OCI-LY3 (cell line): ENCODE data around the gene SMAD3.

Source experiments
- H2AFZ ChIP-seq: fragments of 200-600, 300-600 bp; shearing (Covaris generic); 2 replicates; pipeline ENCODE4 v1.6.0; 2014; ENCODE audit warnings: antibody characterized with exemption, low read depth, low read length
- H3K27ac ChIP-seq: fragments of 200-600, 300-600 bp; sonication (generic); 2 replicates; pipeline ENCODE4 v1.5.1; 2014; ENCODE audit warnings: mild to moderate bottlenecking, low read length, moderate library complexity, mixed read lengths
- H3K27me3 ChIP-seq: fragments of 200-600, 300-600 bp; sonication (generic); 2 replicates; pipeline ENCODE4 v1.6.1; 2014; ENCODE audit warnings: low read depth, low read length, mixed read lengths
- H3K36me3 ChIP-seq: fragments of 200-600, 300-600 bp; sonication (generic); replicated peaks from 2 replicates; pipeline ENCODE3; 2014; ENCODE audit warnings: low read depth, low read length, mixed read lengths
- H3K4me1 ChIP-seq: fragments of 300-600, 200-600 bp; sonication (generic); 2 replicates; pipeline ENCODE4 v1.6.1; 2014; ENCODE audit warnings: low read length, mixed read lengths
- H3K4me2 ChIP-seq: fragments of 200-600, 300-600 bp; sonication (generic); 2 replicates; pipeline ENCODE4 v1.6.1; 2014; ENCODE audit warnings: low read length, mixed read lengths
- H3K4me3 ChIP-seq: fragments of 300-600, 200-600 bp; sonication (generic); 2 replicates; pipeline ENCODE4 v1.5.1; 2014; ENCODE audit warnings: antibody characterized with exemption, mild to moderate bottlenecking, low read length, moderate library complexity
- H3K79me2 ChIP-seq: fragments of 300-600, 200-600 bp; shearing (Covaris generic); 2 replicates; pipeline ENCODE4 v1.6.1; 2014; ENCODE audit warnings: mild to moderate bottlenecking, low read length, mixed read lengths
- H3K9ac ChIP-seq: fragments of 300-600, 200-600 bp; shearing (Covaris generic); 2 replicates; pipeline ENCODE4 v1.6.0; 2014; ENCODE audit warnings: mild to moderate bottlenecking, low read length, moderate library complexity
- H3K9me3 ChIP-seq: fragments of 200-600, 300-600 bp; shearing (Covaris generic); 2 replicates; pipeline ENCODE4 v1.6.1; 2014; ENCODE audit warnings: low read length, mixed read lengths; ENCODE audit not compliant: insufficient read depth
- H4K20me1 ChIP-seq: fragments of 200-600, 300-600 bp; sonication (generic); 2 replicates; pipeline ENCODE4 v1.6.1; 2016; ENCODE audit warnings: low read length, mixed read lengths; ENCODE audit not compliant: insufficient read depth
- EZH2phosphoT487 ChIP-seq: fragments of 200-600 bp; shearing (Covaris generic); IDR thresholded peaks from 2 replicates; pipeline ENCODE4 v1.6.1; 2018; ENCODE audit warnings: antibody characterized with exemption, mixed run types, low read depth
- TF ChIP-seq, protein P1 (sequence below): fragments of 200-600, 300-600 bp; sonication (generic); IDR thresholded peaks from 2 replicates; pipeline ENCODE4 v1.5.1; 2014; ENCODE audit warnings: antibody characterized with exemption, low read length, low read depth

The SMAD3 gene

DNA sequence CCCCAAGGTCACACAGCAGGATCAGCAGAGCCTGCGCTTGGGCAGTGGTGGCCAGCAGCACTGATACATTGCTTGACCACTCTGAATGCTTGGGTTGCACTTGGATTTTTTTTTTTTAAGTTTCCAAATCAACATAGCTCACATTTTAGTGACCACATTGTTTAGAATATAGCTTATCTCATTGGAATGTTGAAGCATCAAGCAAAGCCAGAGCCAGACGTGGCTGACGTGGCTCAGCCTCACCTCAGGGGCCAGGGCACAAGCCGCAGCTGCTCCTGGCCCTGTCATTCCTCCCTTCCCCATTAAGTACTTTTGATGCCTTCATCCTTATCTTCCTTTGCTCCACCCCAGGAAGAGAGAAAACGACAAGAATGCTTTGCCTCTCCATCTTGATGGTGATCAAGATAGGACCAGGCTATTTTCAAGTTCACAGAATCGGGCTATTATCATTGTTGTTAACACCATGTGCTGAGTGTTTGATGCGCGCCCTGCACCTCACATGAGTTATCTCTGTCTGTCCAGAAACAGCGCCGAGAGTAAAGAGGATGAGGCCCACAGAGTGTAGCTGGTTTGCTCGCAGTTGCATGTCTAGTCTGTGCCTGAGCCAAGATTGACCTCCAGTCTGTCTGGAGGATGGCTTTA lies 113.3 kb downstream of the SMAD3 start:
- Histone ChIP-seq H3K4me3 (no peak overlapping the region), H3K79me2 (no peaks in the 10 kb centered on the region), H3K36me3 (no peaks in the 10 kb centered on the region), H3K9ac (no peak overlapping the region), H2AFZ (no peak overlapping the region), H3K4me2 (no peak overlapping the region), H3K9me3 (no peaks in the 10 kb centered on the region), H3K27me3 (no peaks in the 10 kb centered on the region), H4K20me1 (no peaks in the 10 kb centered on the region; the same call in 1 of the 2 replicates), H3K4me1 (peaks cover 35% of the 10 kb centered on the region), H3K27ac (no peak overlapping the region)
- TF ChIP-seq EZH2phosphoT487, result no peak
- TF ChIP-seq, protein P1, sequence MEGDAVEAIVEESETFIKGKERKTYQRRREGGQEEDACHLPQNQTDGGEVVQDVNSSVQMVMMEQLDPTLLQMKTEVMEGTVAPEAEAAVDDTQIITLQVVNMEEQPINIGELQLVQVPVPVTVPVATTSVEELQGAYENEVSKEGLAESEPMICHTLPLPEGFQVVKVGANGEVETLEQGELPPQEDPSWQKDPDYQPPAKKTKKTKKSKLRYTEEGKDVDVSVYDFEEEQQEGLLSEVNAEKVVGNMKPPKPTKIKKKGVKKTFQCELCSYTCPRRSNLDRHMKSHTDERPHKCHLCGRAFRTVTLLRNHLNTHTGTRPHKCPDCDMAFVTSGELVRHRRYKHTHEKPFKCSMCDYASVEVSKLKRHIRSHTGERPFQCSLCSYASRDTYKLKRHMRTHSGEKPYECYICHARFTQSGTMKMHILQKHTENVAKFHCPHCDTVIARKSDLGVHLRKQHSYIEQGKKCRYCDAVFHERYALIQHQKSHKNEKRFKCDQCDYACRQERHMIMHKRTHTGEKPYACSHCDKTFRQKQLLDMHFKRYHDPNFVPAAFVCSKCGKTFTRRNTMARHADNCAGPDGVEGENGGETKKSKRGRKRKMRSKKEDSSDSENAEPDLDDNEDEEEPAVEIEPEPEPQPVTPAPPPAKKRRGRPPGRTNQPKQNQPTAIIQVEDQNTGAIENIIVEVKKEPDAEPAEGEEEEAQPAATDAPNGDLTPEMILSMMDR, result no peak

DNA sequence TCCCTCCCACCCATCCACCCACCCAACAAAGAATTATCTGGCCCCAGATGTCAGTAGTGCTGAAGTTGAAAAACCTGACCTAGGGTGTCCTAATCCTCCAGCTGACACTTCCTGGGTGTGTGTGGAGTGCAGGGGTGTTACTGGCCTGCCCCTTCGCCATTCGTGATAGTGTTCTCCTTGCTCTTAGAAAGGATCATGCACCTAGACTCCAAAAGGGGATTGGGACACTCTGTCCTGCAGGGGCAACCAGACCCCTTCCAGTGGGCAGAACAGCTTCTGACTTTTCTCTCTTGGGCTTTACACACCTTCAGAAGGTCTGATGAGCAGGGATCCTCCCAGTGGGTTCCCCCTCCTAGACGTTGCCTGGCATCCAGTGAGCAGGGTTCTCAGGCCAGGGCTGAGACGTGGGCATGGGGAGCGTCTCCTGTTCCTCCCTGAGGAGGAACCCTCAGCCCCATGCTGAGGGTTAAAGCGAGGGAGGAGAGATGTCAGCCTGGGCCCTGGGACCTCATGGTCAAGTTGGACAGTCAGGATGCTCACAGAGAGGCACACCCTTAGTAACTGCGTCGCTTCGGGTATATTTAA lies 114.1 kb downstream of the SMAD3 start:
- no peaks in the 10 kb centered on the region; the same call in 1 of the 2 replicates for H4K20me1 ChIP-seq
- H3K9ac ChIP-seq, result no peak overlapping the region
- no peak overlapping the region for H2AFZ ChIP-seq
- H3K27me3 ChIP-seq, result no peaks in the 10 kb centered on the region
- no peaks in the 10 kb centered on the region for H3K9me3 ChIP-seq
- TF ChIP-seq, protein P1, result no peak
- TF ChIP-seq EZH2phosphoT487, result no peak
- H3K4me1 ChIP-seq, result peaks cover 27% of the 10 kb centered on the region
- H3K27ac ChIP-seq, result no peak overlapping the region
- H3K36me3 ChIP-seq, result no peaks in the 10 kb centered on the region
- H3K4me2 ChIP-seq, result no peak overlapping the region
- H3K4me3 ChIP-seq, result no peak overlapping the region
- H3K79me2 ChIP-seq, result no peaks in the 10 kb centered on the region

DNA sequence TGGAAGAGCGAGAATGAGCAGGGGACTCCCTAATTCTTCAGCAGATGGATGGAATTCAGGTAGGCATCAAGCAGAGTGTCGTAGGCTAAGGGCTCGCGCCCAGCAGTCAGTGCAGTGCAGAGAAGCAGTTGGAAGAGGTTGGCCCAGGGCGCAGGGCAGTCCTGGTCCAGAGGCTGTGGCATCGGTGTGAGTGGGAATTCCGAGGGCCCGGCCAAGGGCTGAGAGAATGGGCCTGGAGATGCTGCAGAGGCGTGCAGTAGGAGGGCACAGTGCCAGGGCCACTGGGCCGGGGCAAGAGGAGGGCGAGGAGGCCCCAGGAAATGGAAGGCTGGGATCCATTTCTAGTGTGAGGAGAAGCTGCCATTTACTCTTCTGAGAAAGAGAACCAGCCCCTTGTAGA lies 114.6 kb downstream of the SMAD3 start:
- H3K27ac ChIP-seq, result no peak overlapping the region
- H3K4me2 ChIP-seq, result no peak overlapping the region
- H3K36me3 ChIP-seq, result peaks cover 4% of the 10 kb centered on the region
- no peaks in the 10 kb centered on the region for H3K27me3 ChIP-seq
- no peaks in the 10 kb centered on the region for H3K79me2 ChIP-seq
- H3K4me3 ChIP-seq, result no peak overlapping the region
- H3K4me1 ChIP-seq, result peaks cover 22% of the 10 kb centered on the region
- H3K9me3 ChIP-seq, result no peaks in the 10 kb centered on the region
- no peak overlapping the region for H2AFZ ChIP-seq
- H4K20me1 ChIP-seq, result no peaks in the 10 kb centered on the region; the same call in 1 of the 2 replicates
- no peak overlapping the region for H3K9ac ChIP-seq
- no peak for TF ChIP-seq EZH2phosphoT487
- TF ChIP-seq, protein P1, result no peak

DNA sequence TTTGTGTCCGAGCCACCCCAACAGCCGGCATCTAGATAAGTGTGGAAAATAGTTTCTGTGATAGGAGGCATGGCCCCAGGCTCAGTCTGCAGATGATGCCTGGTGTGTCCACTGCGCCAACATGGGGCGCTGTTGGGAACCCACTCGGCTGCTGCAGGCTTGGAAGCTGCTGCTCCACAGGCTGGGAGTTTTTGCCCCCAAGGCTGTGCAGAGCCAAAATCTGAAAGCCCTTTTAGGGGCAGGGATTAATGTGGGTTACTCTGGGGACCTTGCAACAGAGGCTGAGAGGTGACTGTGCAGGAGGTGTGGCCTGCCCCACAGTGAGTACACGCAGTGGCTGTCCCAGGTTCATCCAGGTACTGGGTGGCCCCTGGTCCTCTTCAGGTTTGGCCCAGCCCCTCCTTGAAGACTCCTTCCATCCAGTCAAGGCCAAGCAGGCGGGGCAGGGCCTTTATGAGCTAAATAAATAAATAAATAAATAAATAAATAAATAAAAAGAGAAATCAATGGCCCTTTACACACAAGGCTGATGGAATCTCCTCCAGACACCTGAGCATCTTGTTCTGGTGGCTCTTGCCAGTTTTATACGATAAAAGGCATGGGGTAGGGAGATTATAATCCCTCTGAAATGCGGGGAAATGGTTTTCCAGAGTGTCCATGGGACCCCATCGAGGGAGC lies 115.3 kb downstream of the SMAD3 start:
- no peak overlapping the region for H3K27ac ChIP-seq

More for the DNA sequence above, 115.3 kb downstream of the SMAD3 start:
- Histone ChIP-seq H4K20me1 (no peaks in the 10 kb centered on the region; the same call in 1 of the 2 replicates), H3K27me3 (no peaks in the 10 kb centered on the region), H3K9ac (no peak overlapping the region), H3K4me3 (no peak overlapping the region), H3K9me3 (no peaks in the 10 kb centered on the region), H3K4me2 (no peak overlapping the region), H3K79me2 (no peaks in the 10 kb centered on the region), H3K36me3 (peaks cover 5% of the 10 kb centered on the region), H3K4me1 (peaks cover 21% of the 10 kb centered on the region), H2AFZ (no peak overlapping the region)
- TF ChIP-seq EZH2phosphoT487, result no peak
- TF ChIP-seq, protein P1, result peak; percentile 19; the same call in 1 of the 2 replicates
